LoVo (cell line): ENCODE results near the gene IDE.
"Not testable (repeated sequence)": the region's sequence is repeated elsewhere in the genome, so short reads cannot be mapped to it uniquely, and the experiment has no call there.

Source experiments
- DNase-seq: peaks from one replicate; pipeline ENCODE4 v3.0.0-alpha.2; 2016; ENCODE audit warnings: low spot score

Gene IDE

GRCh38 chr10:92419740-92420545 lies 153.9 kb downstream of the IDE start:
- no peak for DNase-seq

- no peak for DNase-seq
Measured at GRCh38 chr10:92418891-92419290, 155.0 kb downstream of the IDE start.

GRCh38 chr10:92418221-92418620 lies 155.7 kb downstream of the IDE start:
- no peak for DNase-seq

- DNase-seq: no peak
Measured at GRCh38 chr10:92413519-92413918, 160.4 kb downstream of the IDE start.

GRCh38 chr10:92413011-92413410 lies 160.9 kb downstream of the IDE start:
- no peak for DNase-seq

- DNase-seq: no peak
Measured at GRCh38 chr10:92411406-92411805, 162.5 kb downstream of the IDE start.

- DNase-seq: no peak
Measured at GRCh38 chr10:92410501-92410900, 163.4 kb downstream of the IDE start.

- DNase-seq: no peak
Measured at GRCh38 chr10:92408017-92408361, 165.9 kb downstream of the IDE start.

GRCh38 chr10:92407305-92408016 lies 166.4 kb downstream of the IDE start:
- peak; percentile 33 for DNase-seq

- DNase-seq: no peak
Measured at GRCh38 chr10:92405419-92405924, 168.4 kb downstream of the IDE start.

GRCh38 chr10:92404612-92405418 lies 169.1 kb downstream of the IDE start:
- DNase-seq: no peak

- not testable (repeated sequence) for DNase-seq
Measured at GRCh38 chr10:92402234-92402633, 171.7 kb downstream of the IDE start.
